ENCODE measurements around the gene BPIFB4.

DNA sequence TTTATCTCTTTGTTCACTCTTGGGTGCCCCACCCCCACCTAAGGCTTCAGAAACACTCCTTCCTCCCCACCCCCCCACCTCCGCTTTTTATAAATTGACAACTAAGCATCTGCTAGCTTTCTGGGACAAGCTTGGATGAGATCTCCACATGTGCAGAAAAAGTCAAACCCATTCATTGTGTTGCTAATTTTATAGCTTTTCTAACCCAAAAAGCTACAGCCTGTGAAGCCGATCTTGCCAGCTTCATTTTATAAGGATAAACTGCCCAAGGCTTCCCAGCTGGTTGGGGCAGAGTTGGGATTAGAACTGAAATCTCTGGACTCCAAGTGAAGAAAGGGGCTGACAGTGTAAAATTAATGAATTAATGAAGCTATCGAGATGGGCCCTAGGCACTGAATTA is 24.1 kb downstream of the BPIFB4 start:
- TF ChIP-seq, protein P1, sequence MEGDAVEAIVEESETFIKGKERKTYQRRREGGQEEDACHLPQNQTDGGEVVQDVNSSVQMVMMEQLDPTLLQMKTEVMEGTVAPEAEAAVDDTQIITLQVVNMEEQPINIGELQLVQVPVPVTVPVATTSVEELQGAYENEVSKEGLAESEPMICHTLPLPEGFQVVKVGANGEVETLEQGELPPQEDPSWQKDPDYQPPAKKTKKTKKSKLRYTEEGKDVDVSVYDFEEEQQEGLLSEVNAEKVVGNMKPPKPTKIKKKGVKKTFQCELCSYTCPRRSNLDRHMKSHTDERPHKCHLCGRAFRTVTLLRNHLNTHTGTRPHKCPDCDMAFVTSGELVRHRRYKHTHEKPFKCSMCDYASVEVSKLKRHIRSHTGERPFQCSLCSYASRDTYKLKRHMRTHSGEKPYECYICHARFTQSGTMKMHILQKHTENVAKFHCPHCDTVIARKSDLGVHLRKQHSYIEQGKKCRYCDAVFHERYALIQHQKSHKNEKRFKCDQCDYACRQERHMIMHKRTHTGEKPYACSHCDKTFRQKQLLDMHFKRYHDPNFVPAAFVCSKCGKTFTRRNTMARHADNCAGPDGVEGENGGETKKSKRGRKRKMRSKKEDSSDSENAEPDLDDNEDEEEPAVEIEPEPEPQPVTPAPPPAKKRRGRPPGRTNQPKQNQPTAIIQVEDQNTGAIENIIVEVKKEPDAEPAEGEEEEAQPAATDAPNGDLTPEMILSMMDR (IDR thresholded peaks at IDR 0.05; ENCODE audit: insufficient read depth, low read depth, low read length): no peak
- TF ChIP-seq EZH2 (IDR thresholded peaks at IDR 0.05; ENCODE audit: insufficient read depth, low read length): no peak
